Glutamatergic neuron (in vitro differentiated cells): Measurements from ENCODE around the gene CNOT1. TPM values are rescaled to one million over a fixed set of nuclear protein-coding genes. Genes with fewer than 3 reads are reported as not detected.
"Not testable (repeated sequence)": the region's sequence is repeated elsewhere in the genome, so short reads cannot be mapped to it uniquely, and the experiment has no call there.

Source experiments
- DNase-seq: peaks from one replicate; pipeline ENCODE4 v3.0.0; 2022
- H3K27ac Mint-ChIP-seq: one replicate; pipeline ENCODE4 v1.8.0; 2020; ENCODE audit warnings: mild to moderate bottlenecking, mixed read lengths, inconsistent platforms; ENCODE audit not compliant: unreplicated experiment
- H3K27me3 Mint-ChIP-seq: one replicate; pipeline ENCODE4 v1.8.0; 2020; ENCODE audit warnings: mild to moderate bottlenecking, moderate library complexity, mixed read lengths, inconsistent platforms; ENCODE audit not compliant: unreplicated experiment
- H3K36me3 Mint-ChIP-seq: one replicate; pipeline ENCODE4 v1.8.0; 2020; ENCODE audit warnings: mild to moderate bottlenecking, mixed read lengths, inconsistent platforms; ENCODE audit not compliant: unreplicated experiment
- H3K4me1 Mint-ChIP-seq: one replicate; pipeline ENCODE4 v1.8.0; 2020; ENCODE audit warnings: mild to moderate bottlenecking, low read depth, mixed read lengths, inconsistent platforms; ENCODE audit not compliant: unreplicated experiment
- H3K4me3 Mint-ChIP-seq: one replicate; pipeline ENCODE4 v1.8.0; 2020; ENCODE audit warnings: mild to moderate bottlenecking, mixed read lengths, inconsistent platforms; ENCODE audit not compliant: unreplicated experiment
- H3K9me3 Mint-ChIP-seq: one replicate; pipeline ENCODE4 v1.8.0; 2020; ENCODE audit warnings: mild to moderate bottlenecking, moderate library complexity, mixed read lengths, inconsistent platforms; ENCODE audit not compliant: unreplicated experiment
- CTCF ChIP-seq: fragments of 200-600 bp; sonication (generic); IDR thresholded peaks from one replicate; pipeline ENCODE4 v1.5.0; 2021; ENCODE audit not compliant: partially characterized antibody, unreplicated experiment
- total RNA-seq: library from RNA; stranded (reverse); fragmentation: NEBNext Ultra II Directional; extraction: Animal tissue kit (Norgen Biotek cat#: 25700); gene quantifications from one replicate; pipeline ENCODE4 v1.2.1, GENCODE V29; 2021; ENCODE audit not compliant: unreplicated experiment

The CNOT1 gene
- total RNA-seq, 1 donor from 2014 or later: 165 TPM

GRCh38 chr16:58615280-58615679 lies 14.3 kb downstream of the CNOT1 start:
- no peak overlapping the region for H3K4me3 Mint-ChIP-seq
- H3K27ac Mint-ChIP-seq: no peak overlapping the region
- H3K9me3 Mint-ChIP-seq: no peaks in the 10 kb centered on the region
- H3K36me3 Mint-ChIP-seq: no peaks in the 10 kb centered on the region
- TF ChIP-seq CTCF: no peak
- DNase-seq: no peak
- no peaks in the 10 kb centered on the region for H3K4me1 Mint-ChIP-seq
- no peaks in the 10 kb centered on the region for H3K27me3 Mint-ChIP-seq

DNA sequence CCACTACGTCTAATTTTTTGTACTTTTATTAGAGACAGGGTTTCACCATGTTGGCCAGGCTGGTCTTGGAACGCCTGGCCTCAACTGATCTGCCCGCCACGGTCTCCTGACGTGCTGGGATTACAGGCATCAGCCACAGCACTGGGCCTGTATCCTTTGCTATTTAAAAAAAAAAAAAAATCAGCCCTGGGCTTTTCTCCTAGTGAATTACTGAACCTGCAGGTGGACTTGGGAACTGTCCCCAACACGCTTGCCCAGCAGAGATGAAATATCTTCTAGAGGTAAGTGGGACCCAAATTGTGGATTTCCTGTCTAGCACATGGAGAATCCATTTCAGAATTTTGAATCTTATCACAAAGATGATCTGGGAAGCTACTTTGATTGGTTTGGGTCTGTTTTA lies 14.8 kb downstream of the CNOT1 start:
- H3K9me3 Mint-ChIP-seq: no peaks in the 10 kb centered on the region
- no peak for TF ChIP-seq CTCF
- H3K4me1 Mint-ChIP-seq: no peaks in the 10 kb centered on the region
- no peak overlapping the region for H3K27ac Mint-ChIP-seq
- H3K4me3 Mint-ChIP-seq: no peak overlapping the region
- DNase-seq: no peak
- H3K36me3 Mint-ChIP-seq: no peaks in the 10 kb centered on the region
- no peaks in the 10 kb centered on the region for H3K27me3 Mint-ChIP-seq

DNA sequence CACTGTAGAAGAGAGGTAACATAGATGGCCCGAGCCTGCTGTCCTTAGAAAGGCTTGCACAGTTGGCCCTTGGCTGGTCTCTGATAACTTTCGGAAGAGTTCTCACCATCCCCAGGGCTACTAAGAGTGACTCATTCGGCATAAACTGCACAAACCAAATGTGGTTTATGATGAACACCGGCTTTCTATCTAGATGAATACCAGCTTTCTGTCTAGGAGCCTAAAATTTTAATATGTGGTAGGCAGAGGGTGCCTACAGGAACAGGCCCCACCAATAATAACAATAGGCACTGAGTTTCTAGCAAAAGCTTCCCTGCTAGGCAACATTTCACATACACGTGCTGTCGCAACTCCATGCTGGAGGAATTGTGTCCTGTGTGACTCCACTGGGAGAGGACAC lies 15.4 kb downstream of the CNOT1 start:
- Mint-ChIP-seq H3K27ac (no peak overlapping the region), H3K36me3 (no peaks in the 10 kb centered on the region), H3K9me3 (no peaks in the 10 kb centered on the region), H3K27me3 (no peaks in the 10 kb centered on the region), H3K4me3 (no peak overlapping the region), H3K4me1 (no peaks in the 10 kb centered on the region)
- DNase-seq: no peak
- TF ChIP-seq CTCF: no peak

- H3K9me3 Mint-ChIP-seq, H3K4me1 Mint-ChIP-seq, H3K27me3 Mint-ChIP-seq, DNase-seq, H3K36me3 Mint-ChIP-seq, H3K27ac Mint-ChIP-seq, H3K4me3 Mint-ChIP-seq: not testable (repeated sequence)
Measured at GRCh38 chr16:58612965-58613364, 16.7 kb downstream of the CNOT1 start.

GRCh38 chr16:58608601-58609136 lies 21.0 kb downstream of the CNOT1 start:
- Mint-ChIP-seq H3K9me3 (no peaks in the 10 kb centered on the region), H3K36me3 (peaks cover 4% of the 10 kb centered on the region)
- TF ChIP-seq CTCF: no peak

More at GRCh38 chr16:58608601-58609136, 21.0 kb downstream of the CNOT1 start:
- DNase-seq: no peak
- Mint-ChIP-seq H3K4me3 (no peak overlapping the region), H3K4me1 (no peaks in the 10 kb centered on the region), H3K27me3 (no peaks in the 10 kb centered on the region), H3K27ac (no peak overlapping the region)
